KOPT-K1 (cell line): ENCODE data around the gene ITGAX.

Source experiments
- H3K27ac ChIP-seq: fragments of 200-600 bp; sonication (generic); 2 replicates; pipeline ENCODE4 v1.5.1; 2016; ENCODE audit warnings: antibody characterized with exemption, mild to moderate bottlenecking, low read depth, low read length; ENCODE audit not compliant: poor library complexity, severe bottlenecking
- H3K36me3 ChIP-seq: fragments of 200-600 bp; sonication (generic); 2 replicates; pipeline ENCODE4 v1.5.1; 2017; ENCODE audit warnings: antibody characterized with exemption, mild to moderate bottlenecking, low read length, moderate library complexity; ENCODE audit not compliant: insufficient read depth
- H3K9me3 ChIP-seq: fragments of 200-600 bp; sonication (generic); 2 replicates; pipeline ENCODE4 v1.5.1; 2017; ENCODE audit warnings: antibody characterized with exemption, low read length, mild to moderate bottlenecking; ENCODE audit not compliant: insufficient read depth, poor library complexity, severe bottlenecking

The ITGAX gene

DNA sequence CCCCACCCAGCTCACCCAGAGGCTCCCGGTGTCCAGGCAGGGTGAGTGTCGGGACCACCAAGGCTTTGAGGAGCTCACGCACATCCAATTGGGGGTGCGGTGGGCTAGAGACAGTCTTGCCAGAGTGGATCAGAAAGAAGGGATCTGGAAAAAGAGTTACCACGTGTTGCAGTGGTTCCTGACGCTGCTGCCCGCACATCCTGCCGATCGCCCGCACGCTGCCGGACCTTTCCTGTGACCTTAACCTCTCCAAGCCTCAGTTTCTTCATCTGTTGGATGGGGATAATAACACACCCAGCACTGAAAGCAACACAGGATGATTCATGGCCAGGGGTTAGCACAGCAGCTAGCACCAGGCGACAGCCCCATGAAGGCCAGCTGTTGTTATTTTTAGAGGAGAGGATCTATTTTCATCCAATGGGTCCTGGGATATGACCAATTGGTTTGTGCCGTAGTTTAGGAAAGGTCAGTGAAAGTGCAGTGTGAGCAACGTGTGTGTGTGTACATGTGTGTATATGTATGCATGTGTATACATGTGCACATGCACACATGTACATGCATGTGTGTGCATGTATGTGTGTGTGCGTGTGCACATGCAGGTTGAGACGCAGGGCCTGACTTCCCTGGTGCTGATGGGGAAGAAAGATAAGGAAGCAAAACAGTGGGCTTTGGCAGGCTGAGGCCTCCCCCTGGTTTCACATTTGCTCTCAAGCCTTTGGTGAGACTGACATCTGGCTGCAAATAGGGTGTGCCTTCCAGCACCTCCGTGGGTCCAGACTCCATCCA lies 2.5 kb downstream of the ITGAX start:
- H3K36me3 ChIP-seq = no peaks in the 10 kb centered on the region
- no peak overlapping the region for H3K27ac ChIP-seq
- H3K9me3 ChIP-seq = no peaks in the 10 kb centered on the region

- H3K27ac ChIP-seq = no peak overlapping the region
- H3K36me3 ChIP-seq = no peaks in the 10 kb centered on the region
- no peaks in the 10 kb centered on the region for H3K9me3 ChIP-seq
These were observed 5.3 kb downstream of the ITGAX start for GRCh38 chr16:31360251-31360650.

DNA sequence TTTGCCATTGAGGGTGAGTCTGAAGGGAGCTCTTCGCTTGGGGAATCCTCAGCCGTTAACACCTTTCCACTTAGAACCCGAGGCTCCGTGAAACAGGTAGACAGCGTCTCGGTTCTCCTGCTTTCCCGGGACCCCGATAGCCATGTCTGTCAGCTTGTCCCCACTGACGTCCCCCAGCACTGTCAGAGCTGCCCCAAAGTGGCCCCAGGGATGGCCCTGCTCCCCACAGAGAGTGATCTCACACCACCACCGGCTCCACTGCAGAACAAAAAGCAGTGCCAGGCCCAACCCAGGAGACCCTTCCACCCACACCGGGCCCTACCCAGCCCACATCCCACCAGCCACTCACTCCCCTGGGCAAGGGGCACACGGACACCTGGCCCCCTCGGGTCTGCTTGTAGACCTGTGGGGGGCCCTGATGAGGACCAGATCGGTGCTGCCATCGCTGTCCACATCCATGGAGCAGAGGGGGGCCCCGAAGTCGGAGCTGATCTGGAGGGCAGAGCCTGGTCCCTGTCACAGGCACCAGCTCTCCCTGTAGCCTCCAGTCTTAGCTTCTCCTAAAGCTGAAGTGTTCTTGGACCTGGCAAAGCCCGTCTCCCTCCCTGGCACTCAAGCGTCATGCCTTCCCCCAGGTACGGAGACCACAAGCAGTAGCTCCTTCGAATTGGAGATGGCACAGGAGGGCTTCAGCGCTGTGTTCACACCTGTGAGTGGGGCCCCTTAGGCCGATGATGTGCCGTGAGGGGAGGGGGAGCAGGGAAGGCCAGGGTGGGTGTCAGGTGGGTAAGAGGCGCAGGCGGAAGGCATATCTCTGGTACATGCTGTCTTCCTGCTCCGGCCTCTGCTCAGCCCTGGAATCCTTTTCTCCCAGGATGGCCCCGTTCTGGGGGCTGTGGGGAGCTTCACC lies 6.5 kb downstream of the ITGAX start:
- H3K9me3 ChIP-seq = no peaks in the 10 kb centered on the region

DNA sequence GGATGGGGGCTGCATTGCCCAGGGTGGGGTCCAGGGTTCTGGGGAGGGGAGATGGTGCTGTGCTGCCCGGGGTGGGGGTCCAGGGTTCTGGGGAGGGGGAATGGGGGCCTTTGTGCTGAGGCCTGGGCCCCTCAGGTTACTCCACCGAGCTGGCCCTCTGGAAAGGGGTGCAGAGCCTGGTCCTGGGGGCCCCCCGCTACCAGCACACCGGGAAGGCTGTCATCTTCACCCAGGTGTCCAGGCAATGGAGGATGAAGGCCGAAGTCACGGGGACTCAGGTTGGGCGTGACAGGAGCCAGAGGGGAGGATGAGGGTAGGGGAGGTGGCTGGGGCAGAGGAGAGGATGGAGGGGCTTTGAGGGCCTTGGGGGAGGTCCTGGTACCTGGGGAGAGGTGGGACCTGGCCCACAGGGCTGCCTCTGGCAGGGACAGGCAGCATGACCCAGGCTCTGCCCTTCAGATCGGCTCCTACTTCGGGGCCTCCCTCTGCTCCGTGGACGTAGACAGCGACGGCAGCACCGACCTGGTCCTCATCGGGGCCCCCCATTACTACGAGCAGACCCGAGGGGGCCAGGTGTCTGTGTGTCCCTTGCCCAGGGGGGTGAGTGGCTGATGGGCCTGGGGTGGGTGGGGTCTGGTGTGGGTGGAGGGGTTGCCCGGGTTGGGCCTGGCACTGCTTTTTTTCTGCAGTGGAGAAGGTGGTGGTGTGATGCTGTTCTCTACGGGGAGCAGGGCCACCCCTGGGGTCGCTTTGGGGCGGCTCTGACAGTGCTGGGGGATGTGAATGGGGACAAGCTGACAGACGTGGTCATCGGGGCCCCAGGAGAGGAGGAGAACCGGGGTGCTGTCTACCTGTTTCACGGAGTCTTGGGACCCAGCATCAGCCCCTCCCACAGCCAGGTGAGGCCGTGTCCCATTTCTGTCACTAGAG lies 7.8 kb downstream of the ITGAX start:
- H3K9me3 ChIP-seq = no peaks in the 10 kb centered on the region
- H3K27ac ChIP-seq = no peak overlapping the region
- H3K36me3 ChIP-seq = no peaks in the 10 kb centered on the region

More for the DNA sequence above, 6.5 kb downstream of the ITGAX start:
- H3K27ac ChIP-seq = no peak overlapping the region
- no peaks in the 10 kb centered on the region for H3K36me3 ChIP-seq

- Histone ChIP-seq H3K27ac (no peak overlapping the region), H3K9me3 (no peaks in the 10 kb centered on the region), H3K36me3 (no peaks in the 10 kb centered on the region)
These were observed 8.7 kb downstream of the ITGAX start for GRCh38 chr16:31363721-31364120.

DNA sequence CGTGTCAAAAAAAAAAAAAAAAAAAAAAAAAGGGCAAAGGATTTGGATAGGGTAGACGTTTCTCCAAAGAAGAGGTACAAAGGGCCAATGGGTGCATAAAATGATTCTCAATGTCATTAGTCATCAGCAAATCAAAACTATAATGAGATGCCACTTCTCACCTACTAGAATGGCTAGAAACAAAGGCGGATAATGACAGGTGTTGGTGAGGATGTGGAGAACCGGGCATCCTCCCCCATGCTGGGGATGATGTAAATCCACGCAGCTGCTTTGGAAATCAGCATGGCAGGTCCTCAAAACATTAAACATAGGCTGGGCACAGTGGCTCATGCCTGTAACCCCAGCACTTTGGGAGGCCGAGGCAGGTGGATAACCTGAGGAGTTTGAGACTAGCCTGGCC lies 9.4 kb downstream of the ITGAX start:
- no peaks in the 10 kb centered on the region for H3K9me3 ChIP-seq
- H3K36me3 ChIP-seq = no peaks in the 10 kb centered on the region
- H3K27ac ChIP-seq = no peak overlapping the region

DNA sequence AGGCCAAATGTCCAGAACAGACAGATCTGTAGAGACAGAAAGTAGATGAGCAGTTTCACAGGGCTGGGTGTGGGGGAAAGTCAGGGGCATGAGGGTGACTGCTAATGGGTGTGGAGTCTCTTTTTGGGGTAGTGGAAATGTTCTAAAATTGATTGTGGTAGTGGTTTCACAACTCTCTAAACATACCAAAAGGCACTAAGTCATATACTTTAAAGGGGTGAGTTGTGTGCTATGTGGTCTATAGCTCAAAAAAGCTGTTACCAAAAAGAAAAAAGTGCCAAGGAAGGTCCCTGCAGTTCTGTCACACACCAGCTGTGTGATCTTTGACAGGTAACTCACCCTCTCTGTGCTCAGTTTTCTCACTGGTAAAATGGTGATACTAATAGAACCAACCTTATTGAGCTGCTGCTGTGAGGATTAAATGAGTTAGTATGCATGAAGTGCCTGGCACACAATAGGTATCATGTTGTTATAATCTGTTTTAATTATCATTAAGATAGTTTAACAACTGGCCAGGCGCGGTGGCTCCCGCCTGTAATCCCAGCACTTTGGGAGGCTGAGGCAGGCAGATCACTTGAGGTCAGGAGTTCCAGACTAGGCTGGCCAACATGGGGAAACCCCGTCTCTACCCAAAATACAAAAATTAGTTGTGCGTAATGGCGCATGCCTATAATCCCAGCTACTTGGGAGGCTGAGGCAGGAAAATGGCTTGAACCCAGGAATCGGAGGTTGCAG lies 10.3 kb downstream of the ITGAX start:
- no peak overlapping the region for H3K27ac ChIP-seq
- H3K9me3 ChIP-seq = no peaks in the 10 kb centered on the region
- H3K36me3 ChIP-seq = no peaks in the 10 kb centered on the region

- no peak overlapping the region for H3K27ac ChIP-seq
- no peaks in the 10 kb centered on the region for H3K9me3 ChIP-seq
- no peaks in the 10 kb centered on the region for H3K36me3 ChIP-seq
These were observed 12.9 kb downstream of the ITGAX start for GRCh38 chr16:31367853-31368252.

- no peaks in the 10 kb centered on the region for H3K36me3 ChIP-seq
- no peak overlapping the region for H3K27ac ChIP-seq
- H3K9me3 ChIP-seq = peaks cover 4% of the 10 kb centered on the region
These were observed 16.0 kb downstream of the ITGAX start for GRCh38 chr16:31371008-31371407.

DNA sequence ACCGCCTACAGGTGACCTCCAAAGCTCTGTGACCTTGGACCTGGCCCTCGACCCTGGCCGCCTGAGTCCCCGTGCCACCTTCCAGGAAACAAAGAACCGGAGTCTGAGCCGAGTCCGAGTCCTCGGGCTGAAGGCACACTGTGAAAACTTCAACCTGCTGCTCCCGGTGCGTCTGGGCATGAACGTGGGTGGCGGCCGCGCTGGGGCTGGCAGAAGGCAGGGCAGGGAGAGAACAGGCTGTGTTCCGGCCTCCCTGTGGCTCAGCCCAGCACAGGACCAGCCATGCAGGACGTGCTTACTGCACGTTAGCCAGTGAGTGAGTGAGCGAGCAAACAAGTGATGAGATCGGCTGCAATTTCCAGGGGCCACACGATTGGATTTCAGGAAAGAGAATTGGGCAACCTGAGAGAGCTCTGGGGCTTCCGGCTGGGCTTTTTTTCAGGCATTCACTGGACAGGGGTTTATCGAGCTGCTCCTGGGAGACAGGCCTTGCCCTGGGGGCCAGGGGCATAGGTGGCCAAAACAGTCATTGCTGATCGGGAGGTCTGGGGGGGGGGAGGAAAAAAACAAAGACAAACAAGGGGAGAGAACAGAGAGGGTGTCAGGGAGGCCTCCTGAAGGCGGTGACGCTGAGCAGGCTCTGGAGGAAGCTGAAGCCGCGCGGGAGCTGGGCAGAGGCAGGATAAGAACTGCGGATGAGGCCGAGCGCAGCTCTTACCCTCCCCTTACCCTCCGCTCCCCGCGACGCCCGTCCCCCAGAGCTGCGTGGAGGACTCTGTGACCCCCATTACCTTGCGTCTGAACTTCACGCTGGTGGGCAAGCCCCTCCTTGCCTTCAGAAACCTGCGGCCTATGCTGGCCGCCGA lies 16.9 kb downstream of the ITGAX start:
- H3K9me3 ChIP-seq = peaks cover 4% of the 10 kb centered on the region
- no peak overlapping the region for H3K27ac ChIP-seq
- H3K36me3 ChIP-seq = no peaks in the 10 kb centered on the region

DNA sequence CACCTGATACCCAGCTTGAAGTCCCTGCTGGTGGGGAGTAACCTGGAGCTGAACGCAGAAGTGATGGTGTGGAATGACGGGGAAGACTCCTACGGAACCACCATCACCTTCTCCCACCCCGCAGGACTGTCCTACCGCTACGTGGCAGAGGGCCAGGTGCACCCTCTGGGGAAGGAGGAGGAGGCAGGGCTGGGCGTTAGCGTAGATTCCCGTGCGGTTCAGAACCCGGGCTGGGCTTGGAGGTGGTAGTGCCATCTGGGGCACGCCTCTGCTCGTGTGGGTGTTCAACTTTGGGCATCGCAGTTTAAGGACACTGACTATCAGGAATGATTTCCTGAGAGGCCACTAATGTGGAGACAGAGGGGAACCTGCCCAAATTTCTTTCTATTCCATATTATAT lies 18.3 kb downstream of the ITGAX start:
- no peaks in the 10 kb centered on the region for H3K36me3 ChIP-seq
- no peak overlapping the region for H3K27ac ChIP-seq
- peaks cover 4% of the 10 kb centered on the region for H3K9me3 ChIP-seq

DNA sequence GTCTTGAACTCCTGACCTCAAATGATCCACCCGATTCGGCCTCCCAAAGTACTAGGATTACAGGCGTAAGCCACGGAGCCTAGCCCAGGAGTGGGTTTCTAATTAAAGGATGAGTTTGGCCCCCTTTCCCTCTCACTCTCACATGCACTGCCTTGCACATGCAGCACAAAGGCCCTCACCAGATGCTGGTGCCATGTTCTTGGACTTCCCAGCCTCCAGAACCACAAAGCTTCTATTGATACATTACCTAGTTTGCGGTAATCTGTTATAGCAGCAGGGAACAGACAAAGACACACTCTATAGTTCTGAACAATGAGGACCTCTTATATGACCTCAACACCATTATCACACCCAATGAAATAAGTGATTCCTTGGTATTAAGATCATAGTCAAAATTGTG lies 20.3 kb downstream of the ITGAX start:
- Histone ChIP-seq H3K36me3 (no peaks in the 10 kb centered on the region), H3K9me3 (peaks cover 4% of the 10 kb centered on the region), H3K27ac (no peak overlapping the region)

GRCh38 chr16:31376705-31377104 lies 21.7 kb downstream of the ITGAX start:
- Histone ChIP-seq H3K27ac (no peak overlapping the region), H3K36me3 (no peaks in the 10 kb centered on the region), H3K9me3 (peaks cover 4% of the 10 kb centered on the region)
